Epithelial cell of prostate (primary cell): ENCODE results near the gene AGAP2.
"Not testable (repeated sequence)": the region's sequence is repeated elsewhere in the genome, so short reads cannot be mapped to it uniquely, and the experiment has no call there.

Experiments
- DNase-seq: peaks from one replicate; pipeline ENCODE4 v3.0.0-alpha.2; 2011; ENCODE audit warnings: low read depth, low spot score
- H3K27ac ChIP-seq: fragments of 450-650 bp; 2 replicates; pipeline ENCODE4 v1.5.1; 2017; ENCODE audit warnings: mild to moderate bottlenecking

Gene AGAP2

DNA sequence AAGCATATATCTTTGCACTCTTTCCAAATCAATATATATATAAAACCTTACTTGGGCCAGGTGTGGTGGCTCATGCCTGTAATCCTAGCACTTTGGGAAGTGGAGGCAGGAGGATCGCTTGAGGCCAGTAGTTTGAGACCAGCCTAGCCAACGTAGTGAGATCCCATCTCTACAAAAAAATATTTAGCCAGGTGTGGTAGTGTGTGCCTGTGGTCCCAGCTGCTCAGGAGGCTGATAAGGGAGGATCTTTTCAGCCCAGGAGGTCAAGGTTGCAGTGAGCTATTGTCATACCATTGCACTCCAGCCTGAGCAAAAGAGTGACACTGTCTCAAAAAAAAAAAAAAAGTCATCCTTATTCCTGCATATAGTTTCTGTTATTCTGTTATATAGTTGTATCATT, 30.2 kb downstream of the AGAP2 start:
- no peak for DNase-seq
- no peak overlapping the region for H3K27ac ChIP-seq

DNA sequence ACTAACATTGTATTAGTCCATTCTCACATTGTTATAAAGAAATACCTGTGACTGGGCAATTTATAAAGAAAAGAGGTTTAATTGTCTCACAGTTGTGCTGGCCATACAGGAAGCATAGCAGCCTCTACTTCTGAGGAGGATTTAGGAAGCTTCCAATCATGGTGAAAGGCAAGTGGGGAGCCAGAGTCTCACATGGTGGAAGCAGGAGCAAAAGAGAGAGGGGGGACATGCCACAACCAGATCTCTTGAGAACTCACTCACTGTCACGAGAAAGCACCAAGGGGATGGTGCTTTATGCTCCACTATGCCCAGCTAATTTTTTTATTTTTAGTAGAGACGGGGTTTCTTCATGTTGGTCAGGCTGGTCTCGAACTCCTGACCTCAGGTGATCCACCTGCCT, 31.3 kb downstream of the AGAP2 start:
- DNase-seq: no peak
- H3K27ac ChIP-seq: no peak overlapping the region

DNA sequence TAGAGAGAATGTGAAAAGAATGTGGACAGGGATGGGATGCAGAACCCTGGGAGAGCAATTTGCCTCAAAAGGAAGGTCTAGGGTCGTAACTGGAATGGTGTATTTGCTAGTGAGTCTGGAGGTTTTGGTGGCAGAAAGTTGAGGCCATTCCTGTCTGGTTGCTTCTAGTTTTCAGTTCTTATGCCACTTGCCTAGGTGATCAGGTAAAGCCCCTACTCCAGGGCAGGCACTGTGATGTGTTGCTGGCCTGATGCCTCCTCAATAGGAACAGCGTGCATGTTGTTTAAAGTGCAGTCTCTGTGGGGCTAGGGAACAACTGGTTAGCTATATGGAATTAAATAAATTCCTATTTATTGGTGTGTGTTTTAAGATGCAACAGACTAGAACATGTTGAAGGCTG, 38.2 kb downstream of the AGAP2 start:
- DNase-seq: no peak
- no peak overlapping the region for H3K27ac ChIP-seq

DNA sequence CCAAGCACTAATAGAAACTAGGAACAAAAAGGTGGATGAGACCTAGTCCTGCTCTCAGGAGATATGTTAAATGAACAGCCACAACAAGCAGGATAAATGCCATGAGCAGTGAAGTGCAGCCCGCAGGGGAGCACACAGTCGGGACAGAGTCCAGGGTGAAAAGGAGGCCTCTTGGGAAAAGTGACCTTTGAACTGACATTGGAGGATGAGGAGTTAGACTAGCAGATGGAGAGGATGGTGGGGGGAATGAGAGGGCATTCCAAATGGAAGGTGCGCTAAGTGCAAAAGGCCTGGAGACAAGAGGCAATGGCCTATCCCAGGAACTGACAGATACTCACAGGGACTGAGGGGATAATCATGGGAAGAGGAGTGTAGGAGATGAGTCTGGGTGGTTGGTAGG, 40.1 kb downstream of the AGAP2 start:
- DNase-seq: no peak
- no peak overlapping the region for H3K27ac ChIP-seq

DNA sequence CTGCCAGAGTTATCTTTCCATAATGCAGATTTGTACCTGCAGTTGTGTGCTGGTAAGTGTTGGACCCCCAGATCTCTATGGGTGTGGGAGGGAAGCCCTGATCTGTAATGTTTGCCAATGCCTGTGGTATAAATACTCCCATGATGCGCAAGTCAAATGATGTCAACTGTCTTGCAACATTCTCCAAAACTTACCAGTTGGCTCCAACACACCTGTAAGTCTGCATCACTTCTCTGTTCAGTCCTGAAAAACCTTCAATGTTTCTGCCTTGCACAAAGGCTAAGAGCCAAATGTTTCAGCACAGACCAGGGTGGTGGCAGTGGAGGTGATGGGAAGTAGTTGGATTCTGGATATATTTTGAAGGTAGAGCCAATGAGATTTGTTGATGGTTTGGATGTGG, 41.5 kb downstream of the AGAP2 start:
- no peak for DNase-seq
- no peak overlapping the region for H3K27ac ChIP-seq

DNA sequence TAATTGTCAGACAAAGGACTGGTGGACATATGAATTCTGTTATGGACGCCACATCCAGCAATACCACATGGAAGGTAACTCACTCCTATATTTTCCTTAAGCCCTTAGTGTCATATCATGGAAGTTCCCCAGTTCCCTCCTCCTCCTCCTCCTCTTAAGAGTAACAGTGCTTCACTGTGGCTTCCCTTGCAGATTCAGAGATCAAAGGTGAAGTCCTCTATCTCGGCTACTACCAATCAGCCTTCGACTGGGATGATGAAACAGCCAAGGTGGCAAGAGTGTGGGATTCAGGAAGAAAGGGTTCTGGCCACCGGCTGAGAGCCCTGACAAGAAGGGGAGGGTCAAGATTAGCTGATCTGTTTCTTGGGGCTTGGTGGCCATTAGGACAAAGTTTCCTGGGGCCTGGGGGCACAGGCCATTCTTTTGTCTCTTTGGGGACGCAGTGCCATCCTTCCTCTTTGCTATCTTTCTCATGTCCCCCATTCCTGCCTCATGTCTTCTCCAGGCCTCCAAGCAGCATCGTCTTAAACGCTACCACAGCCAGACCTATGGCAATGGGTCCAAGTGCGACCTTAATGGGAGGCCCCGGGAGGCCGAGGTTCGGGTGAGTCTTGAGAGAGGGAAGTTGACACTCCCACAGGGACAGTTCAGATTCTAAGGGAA, 42.6 kb downstream of the AGAP2 start:
- H3K27ac ChIP-seq: no peak overlapping the region

DNA sequence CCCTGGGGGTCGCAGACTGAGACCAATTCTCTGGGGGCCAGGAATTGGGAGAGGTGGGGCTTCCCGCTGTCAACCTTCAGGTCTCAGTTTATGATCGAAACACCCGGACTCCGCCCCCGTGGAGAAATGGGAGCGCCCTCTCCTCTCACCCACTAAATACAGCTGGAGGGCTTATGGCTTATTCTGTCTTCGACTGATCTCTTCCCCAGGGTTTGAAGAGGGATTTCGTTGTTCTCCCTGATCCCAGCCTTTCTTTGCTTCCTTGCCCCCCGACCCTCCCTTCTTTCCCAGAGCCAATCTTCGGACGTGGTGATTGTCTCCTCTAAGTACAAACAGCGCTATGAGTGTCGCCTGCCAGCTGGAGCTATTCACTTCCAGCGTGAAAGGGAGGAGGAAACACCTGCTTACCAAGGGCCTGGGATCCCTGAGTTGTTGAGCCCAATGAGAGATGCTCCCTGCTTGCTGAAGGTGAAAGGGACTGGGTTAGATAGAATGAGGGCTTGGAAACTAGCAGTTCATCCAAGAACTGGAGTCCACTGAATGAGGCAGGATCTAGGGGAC, 44.0 kb downstream of the AGAP2 start:
- DNase-seq: no peak
- H3K27ac ChIP-seq: peak overlapping the region; percentile 23

More for the DNA sequence above, 42.6 kb downstream of the AGAP2 start:
- DNase-seq: no peak

DNA sequence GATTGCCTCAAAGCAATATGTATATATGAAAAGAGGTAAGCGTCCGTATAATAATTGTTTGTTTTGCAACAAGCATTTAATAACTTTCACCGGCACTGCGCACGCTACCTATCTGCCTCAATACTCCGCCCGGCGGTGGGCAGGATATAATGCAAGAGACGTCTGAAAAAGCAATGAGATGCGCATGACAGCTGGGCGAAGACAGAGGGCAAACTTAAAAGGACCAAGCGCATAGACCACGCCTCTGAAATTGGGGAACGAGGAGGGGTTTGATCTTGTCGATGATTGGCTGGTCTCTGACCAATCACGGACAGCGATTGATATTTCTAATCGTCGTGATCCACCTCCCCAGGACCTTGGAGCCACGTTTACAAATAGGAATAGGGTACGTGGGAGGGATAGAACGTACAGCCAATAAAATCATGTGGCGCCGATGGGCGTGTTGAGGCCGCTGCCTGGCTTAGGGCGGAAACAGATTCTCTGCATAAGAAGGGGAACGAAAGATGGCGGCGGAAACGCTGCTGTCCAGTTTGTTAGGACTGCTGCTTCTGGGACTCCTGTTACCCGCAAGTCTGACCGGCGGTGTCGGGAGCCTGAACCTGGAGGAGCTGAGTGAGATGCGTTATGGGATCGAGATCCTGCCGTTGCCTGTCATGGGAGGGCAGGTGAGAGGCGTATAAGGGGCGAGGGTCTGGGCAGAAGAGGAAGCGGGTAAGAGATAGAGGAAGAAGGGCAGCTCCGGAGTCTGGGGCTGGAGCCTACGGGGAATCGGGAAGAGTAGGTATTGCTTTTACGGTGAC, 44.7 kb downstream of the AGAP2 start, which contains the start of gene OS9:
Gene OS9 (plus strand): TSS at position 474 of the 800 bp plus-strand sequence. CDS start 30 bp downstream, at position 504.
- peak; percentile 99 for DNase-seq

DNA sequence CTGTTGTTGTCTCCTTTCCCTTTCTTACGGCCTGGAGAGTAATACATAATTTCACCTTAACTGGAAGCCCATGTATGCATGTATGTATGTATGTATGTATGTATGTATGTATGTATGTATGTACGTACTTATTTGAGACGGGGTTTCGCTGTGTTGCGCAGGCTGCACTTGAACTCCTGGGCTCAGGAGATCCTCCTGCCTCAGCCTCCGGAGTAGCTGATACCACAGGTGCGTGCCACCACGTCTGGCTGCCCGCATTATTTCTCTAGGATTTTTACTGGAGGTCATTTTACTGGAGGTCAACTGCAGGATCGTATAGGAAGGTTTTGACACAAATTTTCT, 45.3 kb downstream of the AGAP2 start:
- DNase-seq: no peak
- H3K27ac ChIP-seq: no peak overlapping the region

More for the DNA sequence above, 44.7 kb downstream of the AGAP2 start, which contains the start of gene OS9:
- peak within 1 kb of the TSS; percentile 23 for H3K27ac ChIP-seq

DNA sequence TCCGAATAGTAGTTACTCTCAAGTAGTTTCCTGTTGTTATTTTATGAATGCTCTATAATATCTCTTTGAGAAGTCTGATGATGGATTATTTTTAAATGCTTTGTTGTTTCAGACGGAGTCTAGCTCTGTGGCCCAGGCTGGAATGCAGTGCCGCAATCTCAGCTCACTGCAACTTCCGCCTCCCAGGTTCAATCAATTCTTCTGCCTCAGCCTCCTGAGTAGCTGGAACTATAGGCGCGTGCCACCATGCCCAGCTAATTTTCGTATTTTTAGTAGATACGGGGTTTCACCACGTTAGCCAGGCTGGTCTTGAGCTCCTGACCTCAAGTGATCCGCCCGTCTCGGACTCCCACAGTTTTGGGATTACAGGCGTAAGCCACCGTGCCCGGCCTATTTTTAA, 46.0 kb downstream of the AGAP2 start:
- no peak overlapping the region for H3K27ac ChIP-seq
- DNase-seq: no peak

DNA sequence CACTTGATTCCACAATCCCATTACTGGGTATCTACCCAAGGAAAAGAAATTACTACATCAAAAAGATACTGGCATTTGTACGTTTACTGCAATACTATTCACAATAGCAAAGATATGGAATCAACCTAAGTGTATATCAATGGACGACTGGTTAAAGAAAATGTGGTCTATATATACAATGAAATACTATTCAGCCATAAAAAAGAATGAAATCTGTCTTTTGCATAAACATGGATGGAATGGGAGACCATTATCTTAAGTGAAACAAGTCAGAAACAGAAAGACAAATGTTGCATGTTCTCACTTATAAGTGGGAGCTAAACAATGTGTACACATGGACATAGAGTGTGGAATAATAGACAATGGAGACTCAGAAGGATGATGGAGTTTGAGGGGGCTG, 49.6 kb downstream of the AGAP2 start:
- no peak for DNase-seq
- no peak overlapping the region for H3K27ac ChIP-seq

DNA sequence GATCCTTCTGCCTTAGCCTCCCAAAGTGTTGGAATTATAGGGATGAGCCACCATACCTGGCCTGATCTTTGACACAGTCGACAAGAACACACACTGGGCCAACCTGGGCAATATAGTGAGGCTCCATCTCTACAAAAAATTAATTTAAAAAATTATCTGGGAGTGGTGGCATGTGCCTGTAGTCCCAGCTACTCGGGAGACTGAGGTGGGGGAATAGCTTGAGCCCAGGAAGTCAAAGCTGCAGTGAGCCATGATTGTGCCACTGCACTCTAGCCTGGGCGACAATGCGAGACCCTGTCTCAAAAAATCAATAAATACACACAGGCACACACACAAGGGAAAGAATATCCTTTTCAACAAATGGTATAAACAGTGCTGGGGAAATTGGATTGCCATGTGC, 50.7 kb downstream of the AGAP2 start:
- no peak overlapping the region for H3K27ac ChIP-seq
- DNase-seq: no peak

DNA sequence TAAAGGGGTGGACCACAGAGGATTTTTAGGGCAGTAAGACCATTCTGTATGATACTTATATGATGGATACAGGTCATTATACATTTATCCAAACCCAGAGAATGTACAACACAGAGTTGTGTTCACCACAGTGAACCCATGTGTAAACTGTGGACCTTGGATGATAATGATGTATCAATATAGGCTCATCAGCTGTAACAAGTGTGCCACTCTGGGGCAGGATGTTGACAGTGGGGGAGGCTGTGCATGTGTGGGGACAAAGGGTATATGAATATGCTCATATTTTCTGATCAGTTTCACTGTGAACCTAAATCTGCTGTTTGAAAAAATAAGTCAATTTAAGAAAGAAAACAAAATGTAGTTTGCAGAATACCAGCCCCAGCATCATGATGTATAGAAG, 58.8 kb downstream of the AGAP2 start:
- no peak for DNase-seq
- H3K27ac ChIP-seq: no peak overlapping the region

DNA sequence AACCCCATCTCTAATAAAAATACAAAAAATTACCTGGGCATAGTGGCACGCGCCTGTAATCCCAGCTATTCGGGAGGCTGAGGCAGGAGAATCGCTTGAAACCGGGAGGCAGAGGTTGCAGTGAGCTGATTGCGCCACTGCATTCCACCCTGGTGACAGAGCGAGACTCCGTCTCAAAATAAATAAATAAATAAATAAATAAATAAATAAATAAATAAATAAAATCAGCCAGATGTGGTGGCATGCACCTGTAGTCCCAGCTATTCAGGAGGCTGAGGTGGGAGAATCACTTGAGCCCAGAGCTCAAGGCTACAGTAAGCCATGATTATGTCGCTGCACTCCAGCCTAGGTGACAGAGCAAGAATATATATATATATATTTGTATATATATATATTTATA, 60.6 kb downstream of the AGAP2 start:
- not testable (repeated sequence) for DNase-seq, H3K27ac ChIP-seq

DNA sequence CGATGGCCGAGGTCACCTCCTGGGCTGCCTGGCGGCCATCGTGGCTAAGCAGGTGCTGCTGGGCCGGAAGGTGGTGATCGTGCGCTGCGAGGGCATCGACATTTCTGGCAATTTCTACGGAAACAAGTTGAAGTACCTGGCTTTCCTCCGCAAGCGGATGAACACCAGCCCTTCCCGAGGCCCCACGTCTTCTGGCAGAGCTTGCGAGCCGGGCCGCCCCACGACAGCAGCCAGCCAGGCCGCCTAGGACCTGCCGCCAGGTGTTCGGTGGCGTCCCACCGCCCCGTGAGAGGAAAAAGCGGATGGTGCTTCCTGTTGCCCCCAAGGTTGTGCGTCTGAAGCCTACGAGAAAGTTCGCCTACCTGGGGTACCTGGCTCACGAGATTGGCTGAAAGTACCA, 63.9 kb downstream of the AGAP2 start:
- no peak overlapping the region for H3K27ac ChIP-seq

More for the DNA sequence above, 63.9 kb downstream of the AGAP2 start:
- no peak for DNase-seq
